C4-2B (cell line): ENCODE data around the gene IRF2BP2.
"Not testable (repeated sequence)": the region's sequence is repeated elsewhere in the genome, so short reads cannot be mapped to it uniquely, and the experiment has no call there.

Experiments used
- CTCF ChIP-seq: fragments of 450-650 bp; conservative IDR thresholded peaks from 2 replicates; pipeline ENCODE4 v1.5.1; 2017; ENCODE audit warnings: mild to moderate bottlenecking
- ZFX ChIP-seq: fragments of 450-650 bp; IDR thresholded peaks from 2 replicates; pipeline ENCODE4 v1.6.1; 2017

GRCh38 chr1:234594575-234594974 lies 15.4 kb downstream of the IRF2BP2 start:
- TF ChIP-seq CTCF, ZFX: not testable (repeated sequence)
